GM12872 (cell line): ENCODE data around the gene ACOT8.

Experiments
- CTCF ChIP-seq: IDR thresholded peaks from 3 replicates; pipeline ENCODE4 v1.5.1; 2011; ENCODE audit warnings: low read depth, mild to moderate bottlenecking, low read length, moderate library complexity; ENCODE audit not compliant: insufficient read depth

The ACOT8 gene

GRCh38 chr20:45848421-45848820, 8.8 kb downstream of the ACOT8 start:
- TF ChIP-seq CTCF, result no peak

- TF ChIP-seq CTCF, result no peak
These were observed 11.7 kb downstream of the ACOT8 start for GRCh38 chr20:45845452-45845851.

GRCh38 chr20:45843506-45843905, 13.7 kb downstream of the ACOT8 start:
- no peak for TF ChIP-seq CTCF

- TF ChIP-seq CTCF, result no peak
These were observed 14.9 kb downstream of the ACOT8 start for GRCh38 chr20:45842169-45842812.

GRCh38 chr20:45841407-45842129, 15.6 kb downstream of the ACOT8 start:
- no peak for TF ChIP-seq CTCF

GRCh38 chr20:45840700-45841198, 16.4 kb downstream of the ACOT8 start:
- TF ChIP-seq CTCF, result no peak

GRCh38 chr20:45836841-45837240, 20.4 kb downstream of the ACOT8 start:
- no peak for TF ChIP-seq CTCF
